HG02884 (cell line): ENCODE data around the gene IFI27L1.
A peak's percentile ranks its signal among the peaks of the same experiment; 100 is the strongest.
"Not testable (repeated sequence)": the region's sequence is repeated elsewhere in the genome, so short reads cannot be mapped to it uniquely, and the experiment has no call there.

Experiments
- ATAC-seq: cut with Tn5 transposase; IDR thresholded peaks from one replicate; pipeline ENCODE4 v1.9.1; 2021; ENCODE audit warnings: mild to moderate bottlenecking, moderate library complexity; ENCODE audit not compliant: unreplicated experiment

The IFI27L1 gene

GRCh38 chr14:94047581-94047980 is 33.5 kb upstream of the IFI27L1 start:
- no peak for ATAC-seq

DNA sequence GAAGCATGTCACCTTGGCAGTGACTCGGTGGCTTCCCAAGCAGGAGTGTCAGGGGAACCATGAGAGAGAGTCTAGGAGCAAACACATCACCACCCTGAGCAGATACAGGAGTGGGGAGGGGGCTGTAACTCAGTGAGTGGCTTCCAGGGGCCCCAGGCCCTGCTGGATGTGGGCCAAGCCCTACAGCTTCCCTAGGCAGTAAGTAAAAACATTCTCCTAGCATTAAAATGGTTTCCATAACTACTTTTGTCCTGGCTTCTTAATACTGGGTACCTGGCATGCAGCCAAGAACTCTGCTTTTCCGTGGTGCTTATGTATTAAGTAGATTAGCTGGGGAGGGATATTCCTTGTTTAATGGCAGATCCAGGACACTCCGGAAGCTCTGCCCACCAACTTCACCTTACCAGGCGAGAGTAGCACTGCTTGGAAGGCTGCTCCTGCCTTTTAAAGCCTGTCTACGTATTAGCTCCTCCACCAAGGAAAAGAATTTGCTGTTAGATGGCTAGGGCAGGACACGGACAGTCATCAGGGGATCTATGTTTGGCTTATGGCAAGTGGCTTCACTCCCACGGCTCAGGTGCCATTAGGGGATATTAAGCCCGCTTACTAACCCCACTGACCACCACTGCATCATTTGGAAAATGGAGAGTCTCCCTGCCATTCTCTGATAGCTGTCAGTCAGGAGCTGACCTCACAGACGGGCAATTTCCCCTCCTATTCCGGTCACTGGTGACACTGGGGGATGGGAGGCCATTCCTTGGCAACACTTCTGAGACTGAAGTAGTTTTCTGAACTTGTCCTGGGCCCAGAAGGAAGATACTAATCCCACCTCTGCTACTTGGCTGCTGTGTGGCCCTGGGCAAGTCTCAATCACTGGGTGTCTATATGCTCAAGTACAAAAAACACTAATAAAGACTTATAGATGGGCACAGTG is 32.2 kb upstream of the IFI27L1 start:
- ATAC-seq, result no peak

- no peak for ATAC-seq
These were observed 31.5 kb upstream of the IFI27L1 start for GRCh38 chr14:94049625-94050023.

DNA sequence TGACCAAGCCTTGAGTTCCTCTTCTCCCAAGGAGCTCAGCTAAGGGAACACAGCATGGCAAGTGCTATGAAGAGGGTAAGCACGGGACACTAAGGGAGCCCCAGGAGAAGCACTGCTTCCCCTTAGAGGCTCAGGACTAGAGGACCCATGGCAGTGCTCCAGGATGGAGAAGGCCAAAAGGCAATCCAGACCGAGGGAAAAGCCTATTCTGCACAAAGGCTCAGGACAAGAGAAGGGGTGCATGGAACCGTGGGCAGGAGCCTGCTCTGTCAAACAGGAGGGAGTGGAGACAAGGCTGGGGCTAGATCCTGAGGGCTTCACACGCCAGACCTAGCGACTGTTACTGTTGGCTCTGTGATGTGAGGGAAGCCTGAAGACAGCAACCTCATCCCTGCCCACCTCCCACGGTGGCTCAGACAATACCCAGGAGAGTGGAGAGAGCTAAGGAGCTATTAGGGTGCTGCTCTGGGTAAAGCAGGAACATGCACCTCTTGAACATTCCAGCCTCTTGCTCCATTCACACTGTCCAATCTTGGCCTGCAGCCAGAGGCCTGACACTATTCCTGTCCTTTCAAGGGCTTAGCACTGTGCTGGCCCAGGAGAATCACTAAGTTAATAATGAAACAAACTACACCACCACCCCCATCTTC is 30.8 kb upstream of the IFI27L1 start:
- no peak for ATAC-seq

GRCh38 chr14:94051115-94051514 is 30.0 kb upstream of the IFI27L1 start:
- no peak for ATAC-seq

- ATAC-seq, result no peak
These were observed 29.3 kb upstream of the IFI27L1 start for GRCh38 chr14:94051779-94052178.

- no peak for ATAC-seq
These were observed 28.9 kb upstream of the IFI27L1 start for GRCh38 chr14:94052199-94052598.

GRCh38 chr14:94052662-94053061 is 28.4 kb upstream of the IFI27L1 start:
- no peak for ATAC-seq

- no peak for ATAC-seq
These were observed 26.7 kb upstream of the IFI27L1 start for GRCh38 chr14:94054401-94054800.

- no peak for ATAC-seq
These were observed 26.2 kb upstream of the IFI27L1 start for GRCh38 chr14:94054936-94055335.

GRCh38 chr14:94056579-94057308 is 24.4 kb upstream of the IFI27L1 start:
- peak; percentile 77 for ATAC-seq

- no peak for ATAC-seq
These were observed 22.9 kb upstream of the IFI27L1 start for GRCh38 chr14:94058128-94058673.

DNA sequence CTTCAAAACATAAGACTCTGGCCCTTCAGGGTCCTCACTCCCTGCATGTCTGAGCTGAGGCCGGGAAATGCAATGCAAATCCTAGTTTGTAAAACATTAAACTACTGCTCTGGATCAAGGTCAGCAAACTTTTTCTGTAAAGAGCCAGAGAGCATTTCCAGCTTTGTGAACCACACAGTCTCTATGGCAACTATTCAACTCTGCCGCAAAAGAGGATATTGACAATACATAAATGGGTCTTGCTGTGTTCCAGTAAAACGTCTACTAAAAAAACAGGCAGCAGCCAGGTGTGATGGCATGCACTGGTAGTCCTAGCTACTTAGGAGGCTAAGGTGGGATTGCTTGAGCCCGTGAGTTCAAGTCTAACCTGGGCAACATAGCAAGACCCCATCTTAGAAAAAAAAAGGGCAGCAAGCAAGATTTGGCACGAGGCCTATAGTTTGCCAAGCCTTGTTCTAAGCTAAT is 22.4 kb upstream of the IFI27L1 start:
- ATAC-seq, result no peak

- ATAC-seq, result no peak
These were observed 21.1 kb upstream of the IFI27L1 start for GRCh38 chr14:94059998-94060397.

DNA sequence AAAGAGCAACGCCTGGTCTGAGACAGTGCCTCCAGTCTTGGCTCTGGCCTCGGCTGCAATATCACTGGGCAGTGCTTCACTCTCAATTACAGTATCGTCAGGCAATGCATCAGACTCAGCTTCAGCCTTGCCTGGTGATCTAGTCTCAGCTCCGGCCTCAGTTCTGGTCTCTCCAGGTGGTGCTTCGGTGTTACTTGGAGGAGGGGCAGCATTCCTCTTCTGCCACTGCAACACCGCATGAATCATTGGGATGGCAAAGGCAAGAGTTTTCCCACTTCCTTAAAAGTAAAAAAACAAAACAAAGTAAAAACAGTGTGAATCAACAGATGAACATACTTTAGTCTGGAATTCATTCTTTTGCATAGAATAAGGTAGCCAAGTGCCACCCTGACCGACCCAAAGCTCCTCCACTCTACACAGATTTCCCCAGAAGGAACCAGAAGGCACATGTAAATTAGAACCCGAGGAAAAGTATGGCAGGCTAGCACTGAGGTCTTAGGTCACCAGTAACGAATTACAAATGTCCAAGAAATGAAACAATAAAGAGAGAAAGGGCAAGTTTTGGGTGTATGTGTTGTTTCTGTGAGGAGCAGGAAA is 18.7 kb upstream of the IFI27L1 start:
- ATAC-seq, result no peak

GRCh38 chr14:94066089-94066676 is 14.9 kb upstream of the IFI27L1 start:
- no peak for ATAC-seq

DNA sequence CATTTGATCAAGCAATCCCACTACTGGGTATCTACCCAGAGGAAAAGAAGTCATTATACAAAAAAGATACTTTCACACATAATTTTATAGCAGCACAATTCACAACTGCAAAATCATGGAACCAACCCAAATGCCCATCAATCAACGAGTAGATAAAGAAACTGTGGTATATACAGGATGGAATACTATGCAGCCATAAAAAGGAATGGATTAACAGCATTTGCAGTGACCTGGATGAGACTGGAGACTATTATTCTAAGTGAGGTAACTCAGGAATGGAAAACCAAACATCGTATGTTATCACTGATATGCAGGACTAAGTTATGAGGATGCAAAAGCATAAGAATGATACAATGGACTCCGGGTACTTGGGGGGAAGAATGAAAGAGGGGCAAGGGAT is 9.0 kb upstream of the IFI27L1 start:
- not testable (repeated sequence) for ATAC-seq

- no peak for ATAC-seq
These were observed 6.6 kb upstream of the IFI27L1 start for GRCh38 chr14:94074534-94074933.

GRCh38 chr14:94075008-94075407 is 6.1 kb upstream of the IFI27L1 start:
- ATAC-seq, result no peak

DNA sequence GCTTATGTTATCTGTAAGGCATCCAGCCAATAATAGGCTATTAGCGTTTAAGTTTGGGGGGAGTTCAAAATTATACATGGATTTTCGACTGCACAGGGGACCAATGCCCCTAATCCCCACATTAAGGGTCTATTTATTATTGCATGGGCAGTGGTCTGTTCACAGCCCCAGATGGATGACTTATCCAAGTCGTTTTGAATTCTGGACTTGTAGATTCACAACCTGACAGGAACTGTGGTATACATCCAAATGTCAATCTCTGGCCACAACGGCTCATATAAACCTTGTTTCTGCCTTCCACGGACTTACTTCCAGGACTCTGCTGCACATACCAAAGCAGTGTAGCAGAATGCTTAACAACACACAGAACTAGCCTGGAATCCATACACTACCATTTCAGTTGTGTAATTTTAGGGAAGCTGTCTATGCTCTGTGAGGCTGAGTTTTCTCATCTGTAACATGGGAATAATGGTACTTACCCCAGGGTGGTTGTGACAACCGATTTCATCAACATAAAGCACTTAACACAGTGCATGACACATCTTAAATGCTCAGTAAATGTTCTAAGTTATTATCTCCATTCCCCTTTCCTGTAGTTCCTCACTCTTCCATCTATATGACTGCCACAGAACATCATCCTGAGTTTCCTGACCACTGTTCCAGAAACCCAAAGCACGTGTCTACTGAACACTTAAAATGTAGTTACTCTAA is 3.8 kb upstream of the IFI27L1 start:
- no peak for ATAC-seq
